ENCODE results near the gene GIT1.

Gene GIT1

DNA sequence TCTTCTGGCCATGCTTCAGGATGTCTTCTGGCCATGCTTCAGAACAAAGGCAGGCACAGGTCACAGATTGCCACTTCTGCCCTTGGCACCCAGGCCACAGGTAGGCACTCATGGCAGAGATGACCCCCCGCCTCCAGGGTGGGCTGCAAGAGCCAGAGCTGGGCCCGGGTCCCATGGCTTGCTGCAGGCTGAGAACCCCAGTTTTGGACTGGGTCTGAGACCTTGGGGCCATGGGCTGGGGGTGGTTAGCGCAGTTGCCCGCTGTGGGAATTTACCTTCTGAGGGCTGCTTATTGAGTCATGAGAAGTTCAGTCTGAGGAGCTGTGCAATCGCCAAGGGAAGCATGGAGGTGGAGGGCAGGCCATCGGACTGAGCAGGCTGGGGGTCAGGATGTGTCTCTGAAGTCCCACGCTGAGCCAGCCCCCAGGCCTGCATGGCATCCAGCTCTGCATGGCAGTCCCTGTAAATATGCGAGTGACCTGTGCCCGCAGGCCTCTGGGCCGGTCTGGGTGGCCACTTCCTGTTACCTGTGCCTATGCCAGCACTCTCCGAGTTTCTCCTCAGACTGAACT is 5.2 kb upstream of the GIT1 start:
- DNase-seq (ENCODE audit: low spot score), result no peak

GRCh38 chr17:29593591-29594518 is 4.4 kb upstream of the GIT1 start:
- peak; percentile 69 for DNase-seq (ENCODE audit: low spot score)

DNA sequence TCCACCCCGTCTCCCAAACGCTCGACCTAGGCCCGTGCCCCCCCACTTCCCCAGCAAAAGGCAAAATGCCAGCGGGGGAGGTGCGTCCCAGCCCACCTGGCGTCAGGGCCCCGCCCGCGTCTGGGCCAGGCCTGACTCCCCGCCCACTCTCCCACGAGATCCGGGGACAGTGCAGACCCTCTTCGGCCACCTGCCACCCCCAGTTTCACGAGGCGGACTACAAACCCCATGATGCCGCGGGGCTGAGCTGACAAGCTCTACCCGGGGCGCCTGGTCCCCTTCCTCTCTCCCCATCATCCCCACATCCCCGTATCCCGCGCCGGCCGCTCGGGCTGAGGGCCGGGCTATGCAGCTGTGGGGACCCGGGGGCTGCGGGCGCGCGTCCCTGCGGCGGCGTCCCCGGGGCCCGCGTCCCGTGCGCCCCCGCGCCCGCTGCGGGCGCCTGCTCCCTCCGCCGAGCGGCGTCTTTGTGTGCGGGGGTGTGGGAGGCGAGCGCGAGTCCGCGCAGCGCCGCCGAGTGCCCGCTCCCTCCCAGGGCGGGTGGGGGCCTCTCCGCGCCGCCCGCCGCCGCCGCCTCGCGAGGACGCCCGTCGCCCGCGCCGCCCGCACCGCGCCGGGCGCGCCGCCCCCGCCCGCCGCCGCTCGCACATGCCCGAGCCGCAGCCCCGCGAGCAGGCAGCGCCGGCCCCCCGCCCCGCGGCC is 3.6 kb upstream of the GIT1 start, which contains the start of gene ANKRD13B:
ANKRD13B (plus strand) TSS at position 283 of the 702 bp plus-strand sequence. CDS start 490 bp downstream, outside the sequence.
- peak; percentile 74 for DNase-seq (ENCODE audit: low spot score)

DNA sequence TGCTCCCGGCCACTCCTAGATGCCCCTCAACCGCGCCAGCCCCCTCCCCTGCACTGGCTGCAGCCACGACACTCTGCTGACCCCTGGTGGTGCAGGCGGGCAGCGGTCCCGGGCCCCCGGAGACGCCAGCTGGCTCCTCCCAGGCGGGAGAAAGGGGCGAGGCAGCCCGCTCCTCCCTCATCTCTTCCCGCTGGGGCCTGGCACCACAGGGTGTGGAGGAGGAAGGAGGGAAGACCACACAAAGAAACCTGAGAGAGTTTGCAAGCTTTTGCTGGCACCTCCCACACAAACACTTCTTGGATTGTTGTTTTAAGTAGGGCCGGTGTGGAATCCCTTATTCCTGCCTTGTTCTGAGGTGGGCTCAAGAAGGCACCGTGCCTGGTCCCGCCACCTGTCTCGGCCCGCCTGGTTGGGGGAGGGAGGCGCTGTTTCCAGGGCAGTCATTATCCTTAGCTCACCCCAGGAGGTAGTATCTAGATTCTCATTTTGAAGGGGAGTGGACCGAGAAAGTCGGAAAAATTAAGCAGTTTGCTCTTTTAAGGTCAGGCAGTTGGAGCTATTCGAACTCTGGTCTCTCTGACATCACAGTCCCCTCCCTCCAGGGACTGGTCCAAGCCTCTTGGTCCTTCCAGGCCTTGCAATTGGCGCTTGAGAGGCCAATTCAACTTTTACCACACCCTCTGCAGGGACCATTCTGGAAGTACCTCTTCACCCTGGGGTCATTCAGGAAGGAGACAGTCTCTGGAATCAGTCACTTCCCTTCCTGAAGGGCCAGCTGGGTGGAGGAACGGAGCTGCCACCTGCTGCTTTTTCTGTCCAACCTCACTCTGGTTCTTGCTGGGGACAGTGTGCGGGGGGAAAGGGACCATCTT is 2.5 kb upstream of the GIT1 start:
- peak; percentile 98 for DNase-seq (ENCODE audit: low spot score)

GRCh38 chr17:29591146-29591736 is 1.8 kb upstream of the GIT1 start:
- peak; percentile 80 for DNase-seq (ENCODE audit: low spot score)

- peak; percentile 65 for DNase-seq (ENCODE audit: low spot score)
Observed at GRCh38 chr17:29590411-29591145, 1.1 kb upstream of the GIT1 start.

- DNase-seq (ENCODE audit: low spot score), result peak; percentile 78
Observed at GRCh38 chr17:29588562-29589411, 661 bp downstream of the GIT1 start.

- no peak for DNase-seq (ENCODE audit: low spot score)
Observed at GRCh38 chr17:29588017-29588561, 1.4 kb downstream of the GIT1 start.

DNA sequence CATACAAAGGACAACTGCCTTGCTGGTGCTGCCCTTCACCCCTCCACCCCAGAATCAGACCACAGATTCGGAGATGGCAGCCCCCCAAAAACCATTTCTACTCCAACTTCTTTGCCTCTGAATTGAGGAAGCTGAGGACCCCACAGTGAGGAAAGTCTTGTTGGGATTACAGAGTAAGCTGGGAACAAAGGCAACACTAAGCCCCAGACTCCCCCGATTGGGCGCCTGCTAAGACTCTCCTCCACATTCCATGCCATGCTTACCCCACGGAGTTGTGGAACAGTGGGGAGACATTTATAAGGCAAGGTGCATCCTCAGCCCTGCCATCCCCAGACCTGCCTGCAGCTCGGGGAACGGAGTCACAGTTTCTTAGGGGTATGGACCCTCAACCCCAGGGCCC is 1.9 kb downstream of the GIT1 start:
- no peak for DNase-seq (ENCODE audit: low spot score)

DNA sequence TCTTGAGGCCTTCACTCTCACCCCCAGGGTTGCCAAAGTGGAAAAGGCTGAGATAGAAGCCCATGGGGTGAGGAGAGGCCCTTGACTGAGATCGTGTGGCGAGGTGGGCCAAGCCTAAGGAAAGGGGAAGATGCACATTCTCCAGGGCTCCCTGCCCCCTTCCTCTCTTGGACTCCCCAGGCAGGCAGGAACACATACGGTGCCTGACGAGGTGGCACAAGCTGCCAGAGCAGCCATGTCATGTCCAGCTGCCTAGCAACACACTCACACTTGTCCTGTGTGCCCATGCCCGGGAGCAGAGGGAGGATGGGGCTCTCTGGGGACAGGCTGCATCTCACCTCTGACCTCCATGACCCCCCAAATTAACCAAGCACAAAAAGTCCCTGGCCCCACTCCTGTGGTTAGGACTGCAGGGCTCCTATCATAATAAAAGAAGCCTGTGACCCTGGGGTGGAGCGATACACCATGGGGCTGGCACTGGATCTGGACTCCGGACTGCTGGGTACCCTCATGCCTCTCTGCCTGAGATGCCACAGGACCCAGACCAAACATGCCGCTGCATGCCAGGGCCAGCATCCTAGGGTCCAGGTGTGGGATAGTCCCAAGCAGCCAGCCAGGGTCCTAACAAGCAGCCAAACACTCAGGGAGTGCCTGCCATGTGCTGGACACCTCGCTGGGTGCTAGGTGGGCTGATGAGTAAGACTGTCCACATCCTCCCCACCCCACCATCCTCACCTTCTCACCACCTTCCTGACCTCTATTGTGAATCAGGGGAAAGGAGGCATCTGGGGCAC is 2.6 kb downstream of the GIT1 start:
- no peak for DNase-seq (ENCODE audit: low spot score)

- DNase-seq (ENCODE audit: low spot score), result no peak
Observed at GRCh38 chr17:29585080-29585751, 4.2 kb downstream of the GIT1 start.

DNA sequence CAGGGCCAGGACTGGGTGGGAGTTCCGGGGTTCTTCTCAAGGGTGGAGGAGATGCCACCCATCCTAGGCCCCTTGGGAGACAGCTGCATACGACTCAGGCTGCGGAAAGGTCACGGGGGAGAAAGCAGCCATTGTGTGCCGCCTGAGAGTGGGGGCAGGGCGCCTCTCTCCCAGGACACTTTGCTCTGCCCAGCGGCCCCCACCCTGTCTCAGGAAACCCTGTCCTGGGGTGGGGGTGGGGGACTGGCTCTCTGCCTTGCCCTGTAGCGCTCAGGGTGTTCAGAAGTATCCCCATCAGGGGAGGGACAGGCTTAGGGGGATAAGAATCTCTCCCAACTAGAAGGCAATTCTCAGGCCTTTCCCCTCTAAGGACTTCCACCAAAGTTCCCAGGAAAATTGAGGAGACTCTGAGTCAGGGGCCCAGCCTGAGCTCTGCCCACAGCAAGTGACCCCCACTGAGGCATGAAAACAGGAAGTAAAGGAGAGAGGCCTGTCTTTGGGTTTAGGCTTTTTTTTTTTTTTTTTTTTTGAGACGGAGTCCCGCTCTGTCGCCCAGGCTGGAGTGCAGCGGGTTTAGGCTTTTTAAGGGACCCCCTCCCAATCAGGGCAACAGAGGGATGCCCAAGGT is 4.9 kb downstream of the GIT1 start:
- DNase-seq (ENCODE audit: low spot score), result no peak

DNA sequence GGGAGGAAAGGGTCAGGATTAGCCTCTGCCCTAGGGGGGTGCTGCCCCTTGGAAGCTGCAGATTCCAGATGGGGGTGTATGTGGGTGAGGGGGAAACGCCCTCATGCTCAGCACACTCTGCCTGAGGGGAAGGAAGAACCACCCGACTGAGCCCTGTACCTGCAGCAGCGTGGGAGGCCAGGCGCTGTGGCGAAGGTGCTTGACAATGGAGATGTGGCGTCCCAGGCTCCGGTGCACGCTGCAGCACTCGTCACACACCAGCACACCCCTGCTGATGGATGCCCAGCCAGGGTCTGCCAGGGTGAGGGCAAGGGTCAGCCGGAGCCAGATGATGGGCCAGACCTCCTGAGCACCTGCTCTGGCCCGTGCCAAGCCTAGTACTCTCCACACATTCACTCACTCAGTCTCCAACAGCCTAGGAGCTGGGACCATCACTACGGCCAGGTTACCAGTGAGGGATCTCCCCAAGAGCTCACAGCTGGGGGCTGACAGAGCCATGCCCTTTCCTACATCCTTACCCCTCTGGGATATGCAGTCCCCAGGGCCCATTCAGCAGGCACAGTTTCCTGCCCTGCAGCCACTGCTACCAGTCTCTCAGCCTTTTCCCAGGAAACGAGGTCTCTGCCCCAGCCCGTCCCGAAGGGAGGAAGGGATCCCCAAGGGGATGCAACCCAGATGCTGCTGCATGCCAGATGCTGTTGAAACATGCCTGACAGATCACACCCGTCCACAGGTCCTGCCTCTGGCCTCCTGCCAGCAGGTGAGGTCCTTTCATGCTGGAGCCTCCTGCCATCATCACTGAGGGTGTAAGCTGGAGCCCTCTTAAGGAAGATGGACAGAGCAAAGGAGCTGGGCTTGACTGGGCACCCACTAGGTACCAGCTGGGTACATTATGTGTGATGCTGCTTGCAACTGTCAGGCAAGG is 5.9 kb downstream of the GIT1 start:
- no peak for DNase-seq (ENCODE audit: low spot score)

DNA sequence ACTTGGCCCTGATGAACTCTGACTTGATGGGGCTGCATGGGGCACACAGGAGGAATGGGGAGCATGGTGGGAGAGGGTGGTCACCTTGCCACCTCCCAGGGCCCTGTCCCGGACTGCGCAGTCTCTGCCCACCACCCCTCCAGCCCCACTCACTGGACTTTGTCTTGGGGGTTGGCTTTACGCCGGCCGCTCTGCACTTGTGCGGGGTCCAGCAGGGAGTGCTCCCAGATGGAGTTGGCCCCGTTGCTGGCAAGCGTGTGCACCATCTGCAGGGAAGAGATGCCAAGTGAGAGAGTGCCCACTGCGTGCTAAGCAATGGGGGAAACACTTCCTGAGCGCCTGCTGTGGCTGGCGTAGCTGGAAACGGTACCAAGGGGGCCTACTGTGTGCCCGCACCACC is 6.7 kb downstream of the GIT1 start:
- no peak for DNase-seq (ENCODE audit: low spot score)

GRCh38 chr17:29582254-29582765 is 7.1 kb downstream of the GIT1 start:
- no peak for DNase-seq (ENCODE audit: low spot score)

DNA sequence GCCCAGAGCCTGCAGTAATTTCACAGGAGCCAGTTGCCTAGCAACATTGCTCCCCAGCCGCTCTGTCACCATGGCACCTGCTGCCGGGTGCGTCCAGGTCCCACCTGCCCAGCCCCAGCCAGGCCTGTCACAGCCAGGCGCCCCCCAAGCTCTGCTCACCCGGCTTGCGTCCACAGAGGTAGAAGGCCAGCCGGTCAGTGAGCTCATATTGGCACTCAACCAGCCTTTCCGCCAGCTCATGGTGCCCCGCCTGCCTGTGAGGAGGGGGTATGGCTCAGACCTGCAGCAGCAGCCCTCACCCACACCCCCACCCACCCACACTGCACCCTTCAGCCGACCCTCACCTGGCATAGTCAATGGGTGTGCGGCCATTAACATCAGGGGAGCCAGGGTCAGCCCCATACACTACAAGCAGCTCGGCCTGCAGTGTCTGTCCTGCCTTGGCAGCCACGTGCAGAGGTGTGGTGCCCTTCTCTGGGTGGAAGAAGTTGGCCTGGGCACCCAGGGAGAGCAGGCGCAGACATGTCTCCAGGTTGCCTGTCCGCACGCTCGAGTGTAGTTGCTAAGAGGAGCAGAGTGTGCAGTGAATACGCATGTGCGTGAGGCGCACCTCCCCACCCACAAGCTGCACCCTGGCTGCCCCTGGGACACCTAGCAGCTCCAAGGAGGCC is 7.7 kb downstream of the GIT1 start:
- no peak for DNase-seq (ENCODE audit: low spot score)

Measured in HuH-7.5 (cell line).